IMR-90 (cell line): ENCODE data around the gene POLR1B. TPM values are rescaled to one million over a fixed set of nuclear protein-coding genes. Genes with fewer than 3 reads are reported as not detected.

Source experiments
- ATAC-seq: fragments of 200-7000 bp; cut with Tn5 transposase; 2 replicates; pipeline ENCODE4 v1.9.1; 2020; ENCODE audit warnings: low read depth, mild to moderate bottlenecking, moderate library complexity
- BruUV-seq: library from RNA; stranded (reverse); fragments of 400-500 nt; replicated peaks from 2 replicates; lab custom pipeline; 2021; lab: Mats Ljungman, UMichigan
- CTCF ChIA-PET: fragments of 300-600 bp; formaldehyde crosslinking; extraction: SDS; loops from one replicate; lab custom pipeline; 2021; ENCODE audit warnings: antibody characterized with exemption; lab: Yijun Ruan, JAX
- POLR2A ChIA-PET: fragments of 300-600 bp; sonication (Branson Sonifier 250); formaldehyde crosslinking; loops from one replicate; lab custom pipeline; 2022; ENCODE audit warnings: antibody characterized with exemption; ENCODE audit not compliant: unreplicated experiment; lab: Charles Lee
- DNase-seq: peaks from one replicate; pipeline ENCODE4 v3.0.0; 2013
- H2AFZ ChIP-seq: replicated peaks from 2 replicates; pipeline ENCODE3; 2013; ENCODE audit warnings: low read length, mild to moderate bottlenecking; ENCODE audit not compliant: poor library complexity
- H2AK5ac ChIP-seq: 2 replicates; pipeline ENCODE4 v1.6.1; 2013; ENCODE audit warnings: low read depth, low read length, inconsistent platforms
- H2AK9ac ChIP-seq: replicated peaks from 2 replicates; pipeline ENCODE3; 2013; ENCODE audit warnings: mild to moderate bottlenecking, low read depth, low read length, moderate library complexity; ENCODE audit not compliant: poor library complexity
- H2BK120ac ChIP-seq: 2 replicates; pipeline ENCODE4 v1.6.1; 2013; ENCODE audit warnings: low read depth, low read length, inconsistent platforms
- H2BK15ac ChIP-seq: 3 replicates; pipeline ENCODE4 v1.6.1; 2013; ENCODE audit warnings: low read depth, low read length, inconsistent platforms
- H2BK20ac ChIP-seq: 2 replicates; pipeline ENCODE4 v1.6.1; 2013; ENCODE audit warnings: low read depth, mild to moderate bottlenecking, inconsistent platforms, low read length, moderate library complexity
- H2BK5ac ChIP-seq: 2 replicates; pipeline ENCODE4 v1.6.1; 2013; ENCODE audit warnings: mild to moderate bottlenecking, low read depth, low read length, inconsistent platforms; ENCODE audit not compliant: poor library complexity, severe bottlenecking
- H3K14ac ChIP-seq: replicated peaks from 2 replicates; pipeline ENCODE4 v1.6.1; 2013; ENCODE audit warnings: low read depth, low read length, inconsistent platforms
- H3K18ac ChIP-seq: 2 replicates; pipeline ENCODE4 v1.6.1; 2013; ENCODE audit warnings: low read depth, low read length, control low read depth
- H3K23ac ChIP-seq: 2 replicates; pipeline ENCODE4 v1.6.1; 2013; ENCODE audit warnings: low read depth, low read length, inconsistent platforms
- H3K27ac ChIP-seq: 2 replicates; pipeline ENCODE4 v1.5.1; 2013; ENCODE audit warnings: mild to moderate bottlenecking, control low read depth, low read length; ENCODE audit not compliant: insufficient read depth
- H3K27me3 ChIP-seq: 2 replicates; pipeline ENCODE4 v1.6.1; 2013; ENCODE audit warnings: low read length; ENCODE audit not compliant: control insufficient read depth, insufficient read depth
- H3K36me3 ChIP-seq: 2 replicates; pipeline ENCODE4 v1.6.1; 2013; ENCODE audit warnings: low read length, mixed read lengths; ENCODE audit not compliant: control insufficient read depth, insufficient read depth
- H3K4ac ChIP-seq: 2 replicates; pipeline ENCODE4 v1.6.1; 2013; ENCODE audit warnings: low read depth, low read length, inconsistent platforms
- H3K4me1 ChIP-seq: 2 replicates; pipeline ENCODE4 v1.6.1; 2013; ENCODE audit warnings: low read length, mixed read lengths; ENCODE audit not compliant: control insufficient read depth, insufficient read depth
- H3K4me2 ChIP-seq: 2 replicates; pipeline ENCODE4 v1.6.1; 2013; ENCODE audit warnings: low read depth, mild to moderate bottlenecking, control low read depth, low read length, moderate library complexity
- H3K4me3 ChIP-seq: 2 replicates; pipeline ENCODE4 v1.5.1; 2013; ENCODE audit warnings: low read depth, mild to moderate bottlenecking, control low read depth, low read length, moderate library complexity; ENCODE audit not compliant: insufficient read depth
- H3K56ac ChIP-seq: 2 replicates; pipeline ENCODE4 v1.6.1; 2013; ENCODE audit warnings: low read length, inconsistent platforms; ENCODE audit not compliant: insufficient read depth; ENCODE audit errors: extremely low read depth
- H3K79me1 ChIP-seq, 2 experiments: 2 replicates each; pipeline ENCODE4 v1.6.1; 2013; ENCODE audit warnings: low read length in 2 of 2, inconsistent platforms in 1 of 2, low read depth in 1 of 2
- H3K9ac ChIP-seq: 2 replicates; pipeline ENCODE4 v1.6.1; 2013; ENCODE audit warnings: low read depth, low read length, control low read depth
- H3K9me1 ChIP-seq: 2 replicates; pipeline ENCODE4 v1.6.1; 2013; ENCODE audit warnings: low read length, inconsistent platforms; ENCODE audit not compliant: insufficient read depth
- H3K9me3 ChIP-seq: 2 replicates; pipeline ENCODE4 v1.6.1; 2013; ENCODE audit warnings: low read length; ENCODE audit not compliant: control insufficient read depth, insufficient read depth
- H4K20me1 ChIP-seq: 2 replicates; pipeline ENCODE4 v1.6.1; 2013; ENCODE audit warnings: low read length, inconsistent platforms; ENCODE audit not compliant: insufficient read depth
- H4K5ac ChIP-seq: 2 replicates; pipeline ENCODE4 v1.6.1; 2013; ENCODE audit warnings: mild to moderate bottlenecking, low read depth, low read length, control low read depth
- H4K8ac ChIP-seq, 2 experiments: 2 replicates each; pipeline ENCODE4 v1.6.1; 2013; ENCODE audit warnings: low read depth in 2 of 2, low read length in 2 of 2, control low read depth in 1 of 2, inconsistent platforms in 1 of 2
- H4K91ac ChIP-seq: 2 replicates; pipeline ENCODE4 v1.6.1; 2013; ENCODE audit warnings: low read depth, low read length, inconsistent platforms; ENCODE audit not compliant: insufficient read depth
- BHLHE40 ChIP-seq: fragments of 150-350 bp; IDR thresholded peaks from 2 replicates; pipeline ENCODE4 v1.6.1; 2016; ENCODE audit warnings: mild to moderate bottlenecking, low read depth, low read length
- CHD1 ChIP-seq: IDR thresholded peaks from 2 replicates; pipeline ENCODE4 v1.6.1; 2012; ENCODE audit warnings: low read depth, low read length, improper control_type of control experiment
- FOS ChIP-seq: fragments of 150-350 bp; IDR thresholded peaks from 2 replicates; pipeline ENCODE4 v1.6.1; 2016; ENCODE audit warnings: low read depth, low read length
- MAFK ChIP-seq: IDR thresholded peaks from 2 replicates; pipeline ENCODE4 v1.6.1; 2012; ENCODE audit warnings: low read depth, low read length, improper control_type of control experiment
- MAZ ChIP-seq: IDR thresholded peaks from 2 replicates; pipeline ENCODE4 v1.6.1; 2012; ENCODE audit warnings: low read depth, mild to moderate bottlenecking, low read length, improper control_type of control experiment, moderate library complexity, borderline replicate concordance
- NFE2L2 ChIP-seq: fragments of 150-350 bp; IDR thresholded peaks from 2 replicates; pipeline ENCODE4 v1.6.1; 2016; ENCODE audit warnings: low read depth, mild to moderate bottlenecking, low read length
- POLR2A ChIP-seq: IDR thresholded peaks from 2 replicates; pipeline ENCODE4 v1.6.1; 2012; ENCODE audit warnings: mild to moderate bottlenecking, low read depth, low read length
- RAD21 ChIP-seq: IDR thresholded peaks from 2 replicates; pipeline ENCODE4 v1.6.1; 2012; ENCODE audit warnings: low read length, improper control_type of control experiment
- RCOR1 ChIP-seq: IDR thresholded peaks from 2 replicates; pipeline ENCODE4 v1.6.1; 2012; ENCODE audit warnings: mild to moderate bottlenecking, low read length, improper control_type of control experiment; ENCODE audit not compliant: insufficient replicate concordance
- SMC3 ChIP-seq: fragments of 150-350 bp; IDR thresholded peaks from 2 replicates; pipeline ENCODE4 v1.6.1; 2016; ENCODE audit warnings: low read depth, mild to moderate bottlenecking, antibody characterized with exemption, low read length, moderate library complexity
- WGBS, 2 experiments: methylation state at CpG; one replicate each; pipeline versions ENCODE4 v1.1.5 to v1.1.7; 2013; ENCODE audit warnings: missing lambda C conversion rate in 2 of 2; ENCODE audit not compliant: insufficient read length in 1 of 2; ENCODE audit errors: extremely low coverage in 2 of 2; 5-methylcytosine and 5-hydroxymethylcytosine counted together
- dilution Hi-C: fragments of 300-500 bp; cut with HindIII; formaldehyde crosslinking; loops from one replicate; pipeline ENCODE4 v1.14.3; 2018; ENCODE audit warnings: low sequenced_read_pairs; ENCODE audit not compliant: unreplicated experiment
- in situ Hi-C: fragments of 300-500 bp; cut with MboI; formaldehyde crosslinking; loops from 3 replicates; pipeline ENCODE4 v1.14.3; 2019; ENCODE audit warnings: low sequenced_read_pairs, inconsistent platforms, mixed read lengths
- intact Hi-C: fragments of 100-400 bp; cut with micrococcal nuclease; formaldehyde crosslinking; loops from 2 replicates; pipeline ENCODE4 v1.10.0; 2022
- polyA plus RNA-seq, 3 experiments: library from polyadenylated mRNA; depleted of rRNA; stranded (reverse); fragments of >200 nt; gene quantifications; 2 replicates each; pipeline ENCODE4 v1.2.3, GENCODE V29; 2012; ENCODE audit warnings: low replicate concordance in 1 of 3
- total RNA-seq: library from RNA; depleted of rRNA; stranded (reverse); fragments of >200 nt; gene quantifications from 2 replicates; pipeline ENCODE4 v1.2.3, GENCODE V29; 2012
- TF ChIP-seq, protein P1 (sequence below): conservative IDR thresholded peaks from 2 replicates; pipeline ENCODE4 v1.5.1; 2012; ENCODE audit warnings: mild to moderate bottlenecking, low read depth, low read length, improper control_type of control experiment
- TF ChIP-seq, protein P2 (sequence below): fragments of 150-350 bp; IDR thresholded peaks from 2 replicates; pipeline ENCODE4 v1.6.1; 2017; ENCODE audit warnings: mild to moderate bottlenecking, antibody characterized with exemption, low read length, low read depth
- TF ChIP-seq, protein P3 (sequence below): fragments of 150-350 bp; IDR thresholded peaks from 2 replicates; pipeline ENCODE4 v1.6.1; 2016; ENCODE audit warnings: low read depth, mild to moderate bottlenecking, low read length, moderate library complexity, borderline replicate concordance

Gene POLR1B
- total and polyA plus RNA-seq, 2 of the 4 experiments (the other 2 are of a cell fraction) = 10.5 to 24.6 TPM

- Histone ChIP-seq H3K27ac (no peak overlapping the region), H3K56ac (no peak overlapping the region), H3K4ac (no peak overlapping the region; the same call in 1 of the 2 replicates), H2BK120ac (no peak overlapping the region), H4K20me1 (no peaks in the 10 kb centered on the region), H3K18ac (no peak overlapping the region), H3K23ac (no peak overlapping the region), H3K9me3 (no peaks in the 10 kb centered on the region), H2AK5ac (no peak overlapping the region), H3K27me3 (no peaks in the 10 kb centered on the region), H3K9ac (no peak overlapping the region), H3K4me2 (no peak overlapping the region), H4K8ac (no peak overlapping the region), H3K9me1 (0 out of 2 replicates have a peak, but pooled peaks cover 3% of the 10 kb centered on the region), H4K91ac (no peak overlapping the region), H3K4me3 (no peak overlapping the region), H3K79me1 (peaks cover 0 to 5% of the 10 kb centered on the region in 2 experiments; a peak in 3 of 4 replicates), H2AK9ac (no peak overlapping the region), H2BK20ac (peak overlapping the region; percentile 3; the same call in 1 of the 2 replicates), H3K14ac (no peak overlapping the region), H3K36me3 (peaks cover 35% of the 10 kb centered on the region), H2AFZ (peak overlapping the region; percentile 41), H3K4me1 (no peaks in the 10 kb centered on the region), H2BK15ac (no peak overlapping the region), H4K5ac (no peak overlapping the region), H2BK5ac (no peak overlapping the region)
- dilution Hi-C loops = no loop called here
- intact Hi-C loops = no loop called here
- POLR2A ChIA-PET = no interaction called here
- CTCF ChIA-PET = no interaction called here
- 94% methylated on average over 2 of the region's 7 CpGs; no CpG with 5 or more reads in 1 of the 2 experiments for WGBS, 2 experiments
- no peak for DNase-seq
- BruUV-seq = no TSS peak
- ATAC-seq = no peak
- in situ Hi-C loops = no loop called here
- TF ChIP-seq RAD21 (no peak), NFE2L2 (no peak), MAZ (no peak), SMC3 (no peak), BHLHE40 (no peak), RCOR1 (no peak), MAFK (no peak), FOS (no peak), POLR2A (no peak), CHD1 (no peak)
- TF ChIP-seq, protein P1, sequence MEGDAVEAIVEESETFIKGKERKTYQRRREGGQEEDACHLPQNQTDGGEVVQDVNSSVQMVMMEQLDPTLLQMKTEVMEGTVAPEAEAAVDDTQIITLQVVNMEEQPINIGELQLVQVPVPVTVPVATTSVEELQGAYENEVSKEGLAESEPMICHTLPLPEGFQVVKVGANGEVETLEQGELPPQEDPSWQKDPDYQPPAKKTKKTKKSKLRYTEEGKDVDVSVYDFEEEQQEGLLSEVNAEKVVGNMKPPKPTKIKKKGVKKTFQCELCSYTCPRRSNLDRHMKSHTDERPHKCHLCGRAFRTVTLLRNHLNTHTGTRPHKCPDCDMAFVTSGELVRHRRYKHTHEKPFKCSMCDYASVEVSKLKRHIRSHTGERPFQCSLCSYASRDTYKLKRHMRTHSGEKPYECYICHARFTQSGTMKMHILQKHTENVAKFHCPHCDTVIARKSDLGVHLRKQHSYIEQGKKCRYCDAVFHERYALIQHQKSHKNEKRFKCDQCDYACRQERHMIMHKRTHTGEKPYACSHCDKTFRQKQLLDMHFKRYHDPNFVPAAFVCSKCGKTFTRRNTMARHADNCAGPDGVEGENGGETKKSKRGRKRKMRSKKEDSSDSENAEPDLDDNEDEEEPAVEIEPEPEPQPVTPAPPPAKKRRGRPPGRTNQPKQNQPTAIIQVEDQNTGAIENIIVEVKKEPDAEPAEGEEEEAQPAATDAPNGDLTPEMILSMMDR = no peak
- TF ChIP-seq, protein P2, sequence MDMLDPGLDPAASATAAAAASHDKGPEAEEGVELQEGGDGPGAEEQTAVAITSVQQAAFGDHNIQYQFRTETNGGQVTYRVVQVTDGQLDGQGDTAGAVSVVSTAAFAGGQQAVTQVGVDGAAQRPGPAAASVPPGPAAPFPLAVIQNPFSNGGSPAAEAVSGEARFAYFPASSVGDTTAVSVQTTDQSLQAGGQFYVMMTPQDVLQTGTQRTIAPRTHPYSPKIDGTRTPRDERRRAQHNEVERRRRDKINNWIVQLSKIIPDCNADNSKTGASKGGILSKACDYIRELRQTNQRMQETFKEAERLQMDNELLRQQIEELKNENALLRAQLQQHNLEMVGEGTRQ = no peak
- TF ChIP-seq, protein P3, sequence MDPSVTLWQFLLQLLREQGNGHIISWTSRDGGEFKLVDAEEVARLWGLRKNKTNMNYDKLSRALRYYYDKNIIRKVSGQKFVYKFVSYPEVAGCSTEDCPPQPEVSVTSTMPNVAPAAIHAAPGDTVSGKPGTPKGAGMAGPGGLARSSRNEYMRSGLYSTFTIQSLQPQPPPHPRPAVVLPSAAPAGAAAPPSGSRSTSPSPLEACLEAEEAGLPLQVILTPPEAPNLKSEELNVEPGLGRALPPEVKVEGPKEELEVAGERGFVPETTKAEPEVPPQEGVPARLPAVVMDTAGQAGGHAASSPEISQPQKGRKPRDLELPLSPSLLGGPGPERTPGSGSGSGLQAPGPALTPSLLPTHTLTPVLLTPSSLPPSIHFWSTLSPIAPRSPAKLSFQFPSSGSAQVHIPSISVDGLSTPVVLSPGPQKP = no peak
Observed at GRCh38 chr2:112520234-112520783, 22.0 kb upstream of the POLR1B start.
